Measurements from ENCODE around the gene KRT38.

DNA sequence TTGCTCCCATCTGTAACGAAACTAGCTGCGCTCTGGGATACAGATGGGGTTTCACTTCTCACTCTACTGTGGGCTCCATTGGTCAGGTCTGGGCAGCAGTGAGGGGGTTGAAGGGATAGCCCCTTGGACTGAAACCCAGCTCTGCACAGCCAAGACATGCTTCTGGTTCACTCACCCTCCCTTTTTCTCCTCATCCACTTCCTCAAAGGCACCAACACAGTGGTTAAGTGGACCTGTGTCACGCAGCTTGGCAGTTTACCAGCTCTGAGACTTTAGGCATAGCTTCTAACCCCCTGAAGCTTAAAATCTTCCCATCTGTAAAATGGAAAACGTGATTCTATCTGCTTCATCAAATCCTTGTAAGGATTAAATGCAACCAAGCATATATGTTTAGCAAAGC, 11.5 kb upstream of the KRT38 start:
- TF ChIP-seq CTCF (conservative IDR thresholded peaks at IDR 0.05; ENCODE audit: low read depth, low read length) = no peak
- no peak for TF ChIP-seq EZH2phosphoT487 (IDR thresholded peaks at IDR 0.05; ENCODE audit: borderline replicate concordance, low read length)

All from PC-3 (cell line).